NK-92 treated with Interleukin-12 subunit alpha and Interleukin-12 subunit beta, amount 100 ng/mL, for 24 hours (cell line): ENCODE data around the gene REXO1.

Source experiments
- DNase-seq: peaks from one replicate; lab custom pipeline; 2025; lab: John Stamatoyannopoulos, UW

Gene REXO1

DNA sequence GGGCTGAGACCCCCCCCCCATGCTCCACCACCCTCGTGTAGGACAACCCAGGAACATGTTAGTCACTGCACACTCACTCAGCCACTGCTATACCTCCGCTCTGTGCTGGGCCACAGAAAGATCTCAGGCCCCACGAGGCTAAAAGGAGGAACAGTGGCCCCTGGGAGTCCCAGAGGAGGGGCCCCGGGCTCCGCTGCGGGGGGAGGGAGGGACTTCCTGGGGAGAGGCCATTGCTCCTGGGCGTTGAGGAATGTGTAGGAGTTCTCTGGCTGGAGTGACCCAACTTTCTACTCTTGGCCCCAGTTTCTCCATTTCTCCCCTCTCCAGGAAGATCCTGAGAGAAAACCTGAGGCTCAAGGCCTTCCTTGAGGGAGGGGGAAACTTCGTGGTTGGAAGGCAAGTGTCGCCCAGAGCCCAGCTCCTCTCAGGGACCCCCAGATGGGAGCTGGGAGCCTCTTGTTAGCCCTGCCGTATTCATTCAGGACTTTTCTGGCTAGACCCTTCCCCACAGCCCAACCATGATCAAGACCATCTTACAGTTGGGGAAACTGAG lies 81.4 kb downstream of the REXO1 start:
- DNase-seq = no peak

- no peak for DNase-seq
Observed at GRCh38 chr19:1765904-1766799, 82.1 kb downstream of the REXO1 start.
